ENCODE measurements around the gene PPP1R8. TPM values are rescaled to one million over a fixed set of nuclear protein-coding genes. Genes with fewer than 3 reads are reported as not detected.

The PPP1R8 gene
- total and polyA plus RNA-seq, 2 experiments from 2014 or later: 13.4 to 50.5 TPM

DNA sequence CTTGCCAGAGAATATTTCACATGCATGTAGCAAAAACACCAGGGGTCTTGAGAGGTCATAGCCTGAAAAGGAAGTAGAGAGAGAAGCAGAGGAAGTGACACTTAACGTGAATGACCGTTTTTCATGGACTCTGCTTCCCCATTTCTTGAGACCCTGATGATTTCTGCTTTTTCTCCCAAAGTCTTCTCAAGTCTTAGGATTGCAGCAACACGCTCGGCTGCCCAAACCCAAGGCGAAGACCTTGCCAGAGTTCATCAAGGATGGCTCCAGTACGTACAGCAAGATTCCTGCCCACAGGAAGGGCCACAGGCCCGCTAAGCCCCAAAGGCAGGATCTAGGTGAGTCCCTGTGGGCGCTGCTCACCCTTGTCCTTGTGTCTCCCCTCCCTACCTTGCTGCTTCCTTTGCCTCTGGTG lies 54.5 kb downstream of the PPP1R8 start:
- Mint-ChIP-seq H3K4me1 (no peaks in the 10 kb centered on the region), H3K4me3 (no peak overlapping the region), H3K36me3 (ENCODE audit: low read depth) (peaks cover 29% of the 10 kb centered on the region), H3K9me3 (no peaks in the 10 kb centered on the region), H3K27me3 (ENCODE audit: insufficient read depth, low read depth, poor library complexity) (peaks cover 11% of the 10 kb centered on the region), H3K27ac (0 out of 2 replicates have a peak overlapping the region, but pooled peaks have one; percentile 15)
- no peak overlapping the region for H3K27ac ChIP-seq (ENCODE audit: low read depth)
- H3K27me3 ChIP-seq (ENCODE audit: insufficient read depth): no peaks in the 10 kb centered on the region
- ATAC-seq: no peak
- no peaks in the 10 kb centered on the region for H3K4me1 ChIP-seq (ENCODE audit: insufficient read depth)
- no peak overlapping the region for H3K4me3 ChIP-seq
- H4K20me1 ChIP-seq (replicated peaks; ENCODE audit: insufficient read depth): no peaks in the 10 kb centered on the region
- H2AFZ ChIP-seq: no peak overlapping the region
- 0 out of 2 replicates have a peak, but pooled peaks cover 3% of the 10 kb centered on the region for H3F3A ChIP-seq (replicated peaks; ENCODE audit: low read depth)
- no peak overlapping the region for H3K4me2 ChIP-seq
- no peak for DNase-seq (ENCODE audit: low spot score)
- no peaks in the 10 kb centered on the region for H3K79me2 ChIP-seq (replicated peaks; ENCODE audit: insufficient read depth)
- TF ChIP-seq, protein P1, sequence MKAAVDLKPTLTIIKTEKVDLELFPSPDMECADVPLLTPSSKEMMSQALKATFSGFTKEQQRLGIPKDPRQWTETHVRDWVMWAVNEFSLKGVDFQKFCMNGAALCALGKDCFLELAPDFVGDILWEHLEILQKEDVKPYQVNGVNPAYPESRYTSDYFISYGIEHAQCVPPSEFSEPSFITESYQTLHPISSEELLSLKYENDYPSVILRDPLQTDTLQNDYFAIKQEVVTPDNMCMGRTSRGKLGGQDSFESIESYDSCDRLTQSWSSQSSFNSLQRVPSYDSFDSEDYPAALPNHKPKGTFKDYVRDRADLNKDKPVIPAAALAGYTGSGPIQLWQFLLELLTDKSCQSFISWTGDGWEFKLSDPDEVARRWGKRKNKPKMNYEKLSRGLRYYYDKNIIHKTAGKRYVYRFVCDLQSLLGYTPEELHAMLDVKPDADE (IDR thresholded peaks at IDR 0.05): no peak
- H3K9me2 ChIP-seq (ENCODE audit: insufficient read depth): no peaks in the 10 kb centered on the region
- peaks cover 11% of the 10 kb centered on the region; the same call in 1 of the 2 replicates for H3K36me3 ChIP-seq (ENCODE audit: insufficient read depth)

DNA sequence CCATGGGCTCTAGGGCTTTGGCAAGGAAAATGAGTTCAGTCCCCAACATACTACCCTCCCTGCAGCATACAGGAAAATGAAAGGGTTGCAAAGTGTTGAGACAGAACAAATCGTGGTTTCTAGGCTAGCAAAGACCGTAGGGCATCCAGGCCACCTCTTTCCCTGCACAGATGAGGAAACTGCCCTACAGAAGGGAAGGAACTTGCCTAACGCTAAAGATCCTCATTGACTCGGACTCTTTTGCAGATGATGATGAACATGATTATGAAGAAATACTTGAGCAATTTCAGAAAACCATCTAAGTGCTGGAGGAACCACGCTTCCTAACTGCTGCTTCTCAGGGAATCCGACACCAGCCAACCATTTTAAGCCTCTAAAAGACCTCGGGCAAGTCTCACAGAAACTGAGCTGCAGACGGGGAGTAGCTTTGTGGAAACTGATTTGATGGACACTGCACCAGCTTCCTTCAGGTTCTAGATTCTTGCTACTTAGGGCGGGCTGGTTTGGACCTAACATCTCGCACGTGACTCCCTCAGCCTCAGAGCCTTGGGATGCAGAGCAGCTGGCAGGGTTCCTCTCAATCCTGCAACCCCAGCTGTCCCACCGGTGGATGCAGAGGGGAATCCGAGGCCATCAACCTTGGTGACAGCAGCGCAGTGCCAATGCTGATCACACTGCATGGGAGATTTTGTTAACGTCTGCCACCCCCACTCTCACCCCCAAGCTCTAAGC lies 55.2 kb downstream of the PPP1R8 start:
- Mint-ChIP-seq H3K27me3 (ENCODE audit: insufficient read depth, low read depth, poor library complexity) (peaks cover 11% of the 10 kb centered on the region), H3K4me1 (no peaks in the 10 kb centered on the region), H3K27ac (no peak overlapping the region), H3K36me3 (ENCODE audit: low read depth) (peaks cover 34% of the 10 kb centered on the region), H3K4me3 (no peak overlapping the region), H3K9me3 (no peaks in the 10 kb centered on the region)
- Histone ChIP-seq H3F3A (replicated peaks; ENCODE audit: low read depth) (0 out of 2 replicates have a peak, but pooled peaks cover 3% of the 10 kb centered on the region), H3K27me3 (ENCODE audit: insufficient read depth) (no peaks in the 10 kb centered on the region), H3K9me2 (ENCODE audit: insufficient read depth) (no peaks in the 10 kb centered on the region), H3K27ac (ENCODE audit: low read depth) (no peak overlapping the region), H3K79me2 (replicated peaks; ENCODE audit: insufficient read depth) (no peaks in the 10 kb centered on the region), H3K4me3 (no peak overlapping the region), H3K4me1 (ENCODE audit: insufficient read depth) (no peaks in the 10 kb centered on the region), H3K36me3 (ENCODE audit: insufficient read depth) (peaks cover 11% of the 10 kb centered on the region), H4K20me1 (replicated peaks; ENCODE audit: insufficient read depth) (no peaks in the 10 kb centered on the region), H2AFZ (no peak overlapping the region), H3K4me2 (no peak overlapping the region)
- no peak for ATAC-seq
- DNase-seq (ENCODE audit: low spot score): no peak
- no peak for TF ChIP-seq CREB1 (CRISPR knock-in tag; IDR thresholded peaks at IDR 0.05; ENCODE audit: low read depth)
- TF ChIP-seq EZH2 (IDR thresholded peaks at IDR 0.05; ENCODE audit: low read depth, unreplicated experiment): no peak
- TF ChIP-seq, protein P2, sequence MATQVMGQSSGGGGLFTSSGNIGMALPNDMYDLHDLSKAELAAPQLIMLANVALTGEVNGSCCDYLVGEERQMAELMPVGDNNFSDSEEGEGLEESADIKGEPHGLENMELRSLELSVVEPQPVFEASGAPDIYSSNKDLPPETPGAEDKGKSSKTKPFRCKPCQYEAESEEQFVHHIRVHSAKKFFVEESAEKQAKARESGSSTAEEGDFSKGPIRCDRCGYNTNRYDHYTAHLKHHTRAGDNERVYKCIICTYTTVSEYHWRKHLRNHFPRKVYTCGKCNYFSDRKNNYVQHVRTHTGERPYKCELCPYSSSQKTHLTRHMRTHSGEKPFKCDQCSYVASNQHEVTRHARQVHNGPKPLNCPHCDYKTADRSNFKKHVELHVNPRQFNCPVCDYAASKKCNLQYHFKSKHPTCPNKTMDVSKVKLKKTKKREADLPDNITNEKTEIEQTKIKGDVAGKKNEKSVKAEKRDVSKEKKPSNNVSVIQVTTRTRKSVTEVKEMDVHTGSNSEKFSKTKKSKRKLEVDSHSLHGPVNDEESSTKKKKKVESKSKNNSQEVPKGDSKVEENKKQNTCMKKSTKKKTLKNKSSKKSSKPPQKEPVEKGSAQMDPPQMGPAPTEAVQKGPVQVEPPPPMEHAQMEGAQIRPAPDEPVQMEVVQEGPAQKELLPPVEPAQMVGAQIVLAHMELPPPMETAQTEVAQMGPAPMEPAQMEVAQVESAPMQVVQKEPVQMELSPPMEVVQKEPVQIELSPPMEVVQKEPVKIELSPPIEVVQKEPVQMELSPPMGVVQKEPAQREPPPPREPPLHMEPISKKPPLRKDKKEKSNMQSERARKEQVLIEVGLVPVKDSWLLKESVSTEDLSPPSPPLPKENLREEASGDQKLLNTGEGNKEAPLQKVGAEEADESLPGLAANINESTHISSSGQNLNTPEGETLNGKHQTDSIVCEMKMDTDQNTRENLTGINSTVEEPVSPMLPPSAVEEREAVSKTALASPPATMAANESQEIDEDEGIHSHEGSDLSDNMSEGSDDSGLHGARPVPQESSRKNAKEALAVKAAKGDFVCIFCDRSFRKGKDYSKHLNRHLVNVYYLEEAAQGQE (IDR thresholded peaks at IDR 0.05; ENCODE audit: unreplicated experiment): no peak
- no peak for TF ChIP-seq ZNF114 (CRISPR knock-in tag; IDR thresholded peaks at IDR 0.05)
- TF ChIP-seq STAT1 (IDR thresholded peaks at IDR 0.05; ENCODE audit: unreplicated experiment): no peak
- TF ChIP-seq, protein P3, sequence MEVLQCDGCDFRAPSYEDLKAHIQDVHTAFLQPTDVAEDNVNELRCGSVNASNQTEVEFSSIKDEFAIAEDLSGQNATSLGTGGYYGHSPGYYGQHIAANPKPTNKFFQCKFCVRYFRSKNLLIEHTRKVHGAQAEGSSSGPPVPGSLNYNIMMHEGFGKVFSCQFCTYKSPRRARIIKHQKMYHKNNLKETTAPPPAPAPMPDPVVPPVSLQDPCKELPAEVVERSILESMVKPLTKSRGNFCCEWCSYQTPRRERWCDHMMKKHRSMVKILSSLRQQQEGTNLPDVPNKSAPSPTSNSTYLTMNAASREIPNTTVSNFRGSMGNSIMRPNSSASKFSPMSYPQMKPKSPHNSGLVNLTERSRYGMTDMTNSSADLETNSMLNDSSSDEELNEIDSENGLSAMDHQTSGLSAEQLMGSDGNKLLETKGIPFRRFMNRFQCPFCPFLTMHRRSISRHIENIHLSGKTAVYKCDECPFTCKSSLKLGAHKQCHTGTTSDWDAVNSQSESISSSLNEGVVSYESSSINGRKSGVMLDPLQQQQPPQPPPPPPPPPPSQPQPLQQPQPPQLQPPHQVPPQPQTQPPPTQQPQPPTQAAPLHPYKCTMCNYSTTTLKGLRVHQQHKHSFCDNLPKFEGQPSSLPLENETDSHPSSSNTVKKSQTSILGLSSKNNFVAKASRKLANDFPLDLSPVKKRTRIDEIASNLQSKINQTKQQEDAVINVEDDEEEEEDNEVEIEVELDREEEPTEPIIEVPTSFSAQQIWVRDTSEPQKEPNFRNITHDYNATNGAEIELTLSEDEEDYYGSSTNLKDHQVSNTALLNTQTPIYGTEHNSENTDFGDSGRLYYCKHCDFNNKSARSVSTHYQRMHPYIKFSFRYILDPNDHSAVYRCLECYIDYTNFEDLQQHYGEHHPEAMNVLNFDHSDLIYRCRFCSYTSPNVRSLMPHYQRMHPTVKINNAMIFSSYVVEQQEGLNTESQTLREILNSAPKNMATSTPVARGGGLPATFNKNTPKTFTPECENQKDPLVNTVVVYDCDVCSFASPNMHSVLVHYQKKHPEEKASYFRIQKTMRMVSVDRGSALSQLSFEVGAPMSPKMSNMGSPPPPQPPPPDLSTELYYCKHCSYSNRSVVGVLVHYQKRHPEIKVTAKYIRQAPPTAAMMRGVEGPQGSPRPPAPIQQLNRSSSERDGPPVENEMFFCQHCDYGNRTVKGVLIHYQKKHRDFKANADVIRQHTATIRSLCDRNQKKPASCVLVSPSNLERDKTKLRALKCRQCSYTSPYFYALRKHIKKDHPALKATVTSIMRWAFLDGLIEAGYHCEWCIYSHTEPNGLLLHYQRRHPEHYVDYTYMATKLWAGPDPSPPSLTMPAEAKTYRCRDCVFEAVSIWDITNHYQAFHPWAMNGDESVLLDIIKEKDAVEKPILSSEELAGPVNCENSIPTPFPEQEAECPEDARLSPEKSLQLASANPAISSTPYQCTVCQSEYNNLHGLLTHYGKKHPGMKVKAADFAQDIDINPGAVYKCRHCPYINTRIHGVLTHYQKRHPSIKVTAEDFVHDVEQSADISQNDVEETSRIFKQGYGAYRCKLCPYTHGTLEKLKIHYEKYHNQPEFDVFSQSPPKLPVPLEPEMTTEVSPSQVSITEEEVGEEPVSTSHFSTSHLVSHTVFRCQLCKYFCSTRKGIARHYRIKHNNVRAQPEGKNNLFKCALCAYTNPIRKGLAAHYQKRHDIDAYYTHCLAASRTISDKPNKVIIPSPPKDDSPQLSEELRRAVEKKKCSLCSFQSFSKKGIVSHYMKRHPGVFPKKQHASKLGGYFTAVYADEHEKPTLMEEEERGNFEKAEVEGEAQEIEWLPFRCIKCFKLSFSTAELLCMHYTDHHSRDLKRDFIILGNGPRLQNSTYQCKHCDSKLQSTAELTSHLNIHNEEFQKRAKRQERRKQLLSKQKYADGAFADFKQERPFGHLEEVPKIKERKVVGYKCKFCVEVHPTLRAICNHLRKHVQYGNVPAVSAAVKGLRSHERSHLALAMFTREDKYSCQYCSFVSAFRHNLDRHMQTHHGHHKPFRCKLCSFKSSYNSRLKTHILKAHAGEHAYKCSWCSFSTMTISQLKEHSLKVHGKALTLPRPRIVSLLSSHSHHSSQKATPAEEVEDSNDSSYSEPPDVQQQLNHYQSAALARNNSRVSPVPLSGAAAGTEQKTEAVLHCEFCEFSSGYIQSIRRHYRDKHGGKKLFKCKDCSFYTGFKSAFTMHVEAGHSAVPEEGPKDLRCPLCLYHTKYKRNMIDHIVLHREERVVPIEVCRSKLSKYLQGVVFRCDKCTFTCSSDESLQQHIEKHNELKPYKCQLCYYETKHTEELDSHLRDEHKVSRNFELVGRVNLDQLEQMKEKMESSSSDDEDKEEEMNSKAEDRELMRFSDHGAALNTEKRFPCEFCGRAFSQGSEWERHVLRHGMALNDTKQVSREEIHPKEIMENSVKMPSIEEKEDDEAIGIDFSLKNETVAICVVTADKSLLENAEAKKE (CRISPR knock-in tag; IDR thresholded peaks at IDR 0.05): no peak
- TF ChIP-seq NANOG (IDR thresholded peaks at IDR 0.05; ENCODE audit: borderline replicate concordance): no peak
- no peak for TF ChIP-seq JUNB (IDR thresholded peaks at IDR 0.05; ENCODE audit: unreplicated experiment)
- no peak for TF ChIP-seq POLR2AphosphoS5 (IDR thresholded peaks at IDR 0.05; ENCODE audit: low read depth)
